Neural progenitor cell (in vitro differentiated cells): ENCODE data around the gene LPAR5. TPM values are rescaled to one million over a fixed set of nuclear protein-coding genes. Genes with fewer than 3 reads are reported as not detected.

ENCODE experiments used
- DNase-seq: peaks from one replicate; pipeline ENCODE4 v3.0.0-alpha.2; 2016; ENCODE audit warnings: low spot score
- H2AFZ ChIP-seq: fragments of 200-600 bp; sonication (generic); replicated peaks from 2 replicates; pipeline ENCODE4 v1.6.1; 2016; ENCODE audit warnings: antibody characterized with exemption
- H3F3A ChIP-seq: fragments of 200-600 bp; sonication (generic); 2 replicates; pipeline ENCODE4 v1.6.1; 2016; ENCODE audit warnings: antibody characterized with exemption, low read depth
- H3K27ac ChIP-seq: fragments of 200-600 bp; sonication (generic); 2 replicates; pipeline ENCODE4 v1.5.1; 2016; ENCODE audit warnings: mild to moderate bottlenecking
- H3K27me3 ChIP-seq: fragments of 200-600 bp; sonication (generic); 2 replicates; pipeline ENCODE4 v1.6.1; 2016; ENCODE audit warnings: mild to moderate bottlenecking, moderate library complexity
- H3K36me3 ChIP-seq: fragments of 200-600 bp; sonication (generic); 2 replicates; pipeline ENCODE4 v1.5.1; 2016
- H3K4me1 ChIP-seq: fragments of 200-600 bp; sonication (generic); 2 replicates; pipeline ENCODE4 v1.6.1; 2016; ENCODE audit warnings: mixed run types
- H3K4me2 ChIP-seq: fragments of 200-600 bp; sonication (generic); 2 replicates; pipeline ENCODE4 v1.6.1; 2016
- H3K4me3 ChIP-seq: fragments of 200-600 bp; sonication (generic); 2 replicates; pipeline ENCODE4 v1.5.1; 2016
- H3K79me2 ChIP-seq: fragments of 200-600 bp; sonication (generic); 2 replicates; pipeline ENCODE4 v1.6.1; 2016; ENCODE audit warnings: low read depth
- H3K9ac ChIP-seq: fragments of 200-600 bp; sonication (generic); 2 replicates; pipeline ENCODE4 v1.6.1; 2016
- H3K9me3 ChIP-seq: fragments of 200-600 bp; sonication (generic); 2 replicates; pipeline ENCODE4 v1.5.1; 2016; ENCODE audit warnings: low read depth
- H4K20me1 ChIP-seq: fragments of 200-600 bp; sonication (generic); 2 replicates; pipeline ENCODE4 v1.6.1; 2016; ENCODE audit warnings: low read depth
- H3K27ac Mint-ChIP-seq: 3 replicates; pipeline ENCODE4 v1.8.0; 2021; ENCODE audit warnings: mixed read lengths
- H3K27me3 Mint-ChIP-seq: 2 replicates; pipeline ENCODE4 v1.8.0; 2022; ENCODE audit warnings: low read depth, mild to moderate bottlenecking, inconsistent platforms, moderate library complexity, mixed read lengths; ENCODE audit not compliant: insufficient read depth
- H3K36me3 Mint-ChIP-seq: 3 replicates; pipeline ENCODE4 v1.8.0; 2021; ENCODE audit warnings: mixed read lengths
- H3K4me1 Mint-ChIP-seq: 3 replicates; pipeline ENCODE4 v1.8.0; 2021; ENCODE audit warnings: mixed read lengths
- H3K4me3 Mint-ChIP-seq: 3 replicates; pipeline ENCODE4 v1.8.0; 2021; ENCODE audit warnings: mild to moderate bottlenecking, moderate library complexity, mixed read lengths
- H3K9me3 Mint-ChIP-seq: 3 replicates; pipeline ENCODE4 v1.8.0; 2020; ENCODE audit warnings: mixed read lengths
- CTCF ChIP-seq: fragments of 200-600 bp; sonication (generic); IDR thresholded peaks from 2 replicates; pipeline ENCODE4 v1.5.1; 2017; ENCODE audit warnings: antibody characterized with exemption, mild to moderate bottlenecking
- EZH2 ChIP-seq: fragments of 200-600 bp; sonication (generic); IDR thresholded peaks from 2 replicates; pipeline ENCODE4 v1.6.1; 2017; ENCODE audit warnings: antibody characterized with exemption, mild to moderate bottlenecking, moderate library complexity
- EZH2phosphoT487 ChIP-seq: fragments of 200-600 bp; sonication (generic); IDR thresholded peaks from 2 replicates; pipeline ENCODE4 v1.6.1; 2017; ENCODE audit warnings: antibody characterized with exemption
- total RNA-seq: library from RNA; depleted of rRNA; stranded (reverse); fragments of >200 nt; gene quantifications from 2 replicates; pipeline ENCODE4 v1.2.3, GENCODE V29; 2015; ENCODE audit warnings: low replicate concordance

Gene LPAR5
- total RNA-seq, 1 donor from 2014 or later: 0.04 TPM

GRCh38 chr12:6573001-6573400, 62.8 kb downstream of the LPAR5 start:
- Histone ChIP-seq H3K79me2 (peaks cover 6% of the 10 kb centered on the region), H3K27me3 (no peaks in the 10 kb centered on the region), H4K20me1 (peaks cover 8% of the 10 kb centered on the region), H3K27ac (no peak overlapping the region), H3K9me3 (no peaks in the 10 kb centered on the region), H2AFZ (no peak overlapping the region), H3K4me2 (no peak overlapping the region), H3K4me3 (no peak overlapping the region), H3K9ac (no peak overlapping the region), H3K36me3 (peaks cover 25% of the 10 kb centered on the region), H3K4me1 (no peaks in the 10 kb centered on the region), H3F3A (peaks cover 80% of the 10 kb centered on the region)
- H3K9me3 Mint-ChIP-seq: peaks cover 1% of the 10 kb centered on the region
- no peak overlapping the region for H3K27ac Mint-ChIP-seq
- H3K4me3 Mint-ChIP-seq: no peak overlapping the region
- peaks cover 45% of the 10 kb centered on the region for H3K36me3 Mint-ChIP-seq
- DNase-seq: no peak
- H3K4me1 Mint-ChIP-seq: peaks cover 7% of the 10 kb centered on the region
- H3K27me3 Mint-ChIP-seq: no peaks in the 10 kb centered on the region
- no peak for TF ChIP-seq CTCF
- TF ChIP-seq EZH2: no peak
- no peak for TF ChIP-seq EZH2phosphoT487

- H3K9ac ChIP-seq: no peak overlapping the region
- no peak overlapping the region for H2AFZ ChIP-seq
- DNase-seq: peak; percentile 76
- no peak overlapping the region for H3K4me3 ChIP-seq
- H3K9me3 Mint-ChIP-seq: peaks cover 2% of the 10 kb centered on the region
- H3K36me3 ChIP-seq: peaks cover 24% of the 10 kb centered on the region
- no peak overlapping the region for H3K27ac ChIP-seq
- no peak overlapping the region for H3K4me2 ChIP-seq
- H3K36me3 Mint-ChIP-seq: peaks cover 41% of the 10 kb centered on the region
- no peaks in the 10 kb centered on the region for H3K27me3 Mint-ChIP-seq
- peaks cover 8% of the 10 kb centered on the region for H4K20me1 ChIP-seq
- TF ChIP-seq EZH2 (no peak), EZH2phosphoT487 (no peak), CTCF (peak; percentile 71)
- no peaks in the 10 kb centered on the region for H3K27me3 ChIP-seq
- peaks cover 14% of the 10 kb centered on the region for H3K4me1 Mint-ChIP-seq
- H3K79me2 ChIP-seq: peaks cover 32% of the 10 kb centered on the region
- H3K27ac Mint-ChIP-seq: no peak overlapping the region
- H3K4me1 ChIP-seq: peaks cover 6% of the 10 kb centered on the region
- peak overlapping the region; percentile 99 for H3K4me3 Mint-ChIP-seq
- no peaks in the 10 kb centered on the region for H3K9me3 ChIP-seq
- peaks cover 65% of the 10 kb centered on the region for H3F3A ChIP-seq
These were observed 65.4 kb downstream of the LPAR5 start for GRCh38 chr12:6570264-6570887.

- peak overlapping the region; percentile 99 for H3K4me3 Mint-ChIP-seq
- no peaks in the 10 kb centered on the region for H3K27me3 Mint-ChIP-seq
- H3F3A ChIP-seq: peaks cover 64% of the 10 kb centered on the region
- no peak overlapping the region for H3K27ac ChIP-seq
- no peaks in the 10 kb centered on the region for H3K27me3 ChIP-seq
- H3K4me1 Mint-ChIP-seq: peaks cover 14% of the 10 kb centered on the region
- H3K27ac Mint-ChIP-seq: no peak overlapping the region
- no peak for TF ChIP-seq EZH2phosphoT487
- TF ChIP-seq EZH2: no peak
- TF ChIP-seq CTCF: no peak
- H3K4me3 ChIP-seq: no peak overlapping the region
- no peak overlapping the region for H2AFZ ChIP-seq
- peaks cover 6% of the 10 kb centered on the region for H3K4me1 ChIP-seq
- peaks cover 32% of the 10 kb centered on the region for H3K79me2 ChIP-seq
- peaks cover 24% of the 10 kb centered on the region for H3K36me3 ChIP-seq
- no peaks in the 10 kb centered on the region for H3K9me3 ChIP-seq
- peaks cover 40% of the 10 kb centered on the region for H3K36me3 Mint-ChIP-seq
- peaks cover 2% of the 10 kb centered on the region for H3K9me3 Mint-ChIP-seq
- H3K4me2 ChIP-seq: no peak overlapping the region
- H3K9ac ChIP-seq: no peak overlapping the region
- peaks cover 8% of the 10 kb centered on the region for H4K20me1 ChIP-seq
- DNase-seq: no peak
These were observed 66.0 kb downstream of the LPAR5 start for GRCh38 chr12:6569786-6570185.
